Right atrium auricular region (tissue), 2 donors: ENCODE data around the gene ECHDC3. TPM values are rescaled to one million over a fixed set of nuclear protein-coding genes. Genes with fewer than 3 reads are reported as not detected.

Experiments
- DNase-seq: peaks from one replicate; pipeline ENCODE4 v3.0.0-alpha.2; 2019; ENCODE audit warnings: low spot score
- H3K27ac ChIP-seq, 2 donors: fragments of 200-600 bp; sonication (generic); 1 replicate in 1 of 2; 2 replicates in 1 of 2; pipeline ENCODE4 v1.5.1; 2016 to 2019
- H3K27me3 ChIP-seq, 2 donors: fragments of 200-600 bp; sonication (generic); one replicate each; pipeline versions ENCODE4 v1.5.1 to v1.6.0; 2017 to 2019
- H3K36me3 ChIP-seq: fragments of 200-600 bp; sonication (generic); one replicate; pipeline ENCODE4 v1.5.1; 2016
- H3K4me1 ChIP-seq, 2 donors: fragments of 200-600 bp; sonication (generic); one replicate each; pipeline versions ENCODE4 v1.5.1 to v1.6.0; 2017 to 2019
- H3K4me3 ChIP-seq, 2 donors: fragments of 200-600 bp; sonication (generic); 1 replicate in 1 of 2; 2 replicates in 1 of 2; pipeline ENCODE4 v1.5.1; 2017 to 2019; ENCODE audit warnings: mild to moderate bottlenecking in 1 of 2, moderate library complexity in 1 of 2
- H3K9me3 ChIP-seq, 2 donors: fragments of 200-600 bp; sonication (generic); one replicate each; pipeline ENCODE4 v1.5.1; 2019
- total RNA-seq, 2 donors: library from RNA; depleted of rRNA; stranded (reverse); fragments of >200 nt; gene quantifications; one replicate each; pipeline ENCODE4 v1.1.0, GENCODE V29; 2016
- TF ChIP-seq, protein P1 (sequence below), 2 donors: fragments of 200-600 bp; sonication (generic); IDR thresholded peaks; one replicate each; pipeline ENCODE4 v1.5.1; 2019; ENCODE audit warnings: antibody characterized with exemption in 2 of 2

ECHDC3 gene
- total RNA-seq, 2 donors from 2014 or later: 201 to 223 TPM

DNA sequence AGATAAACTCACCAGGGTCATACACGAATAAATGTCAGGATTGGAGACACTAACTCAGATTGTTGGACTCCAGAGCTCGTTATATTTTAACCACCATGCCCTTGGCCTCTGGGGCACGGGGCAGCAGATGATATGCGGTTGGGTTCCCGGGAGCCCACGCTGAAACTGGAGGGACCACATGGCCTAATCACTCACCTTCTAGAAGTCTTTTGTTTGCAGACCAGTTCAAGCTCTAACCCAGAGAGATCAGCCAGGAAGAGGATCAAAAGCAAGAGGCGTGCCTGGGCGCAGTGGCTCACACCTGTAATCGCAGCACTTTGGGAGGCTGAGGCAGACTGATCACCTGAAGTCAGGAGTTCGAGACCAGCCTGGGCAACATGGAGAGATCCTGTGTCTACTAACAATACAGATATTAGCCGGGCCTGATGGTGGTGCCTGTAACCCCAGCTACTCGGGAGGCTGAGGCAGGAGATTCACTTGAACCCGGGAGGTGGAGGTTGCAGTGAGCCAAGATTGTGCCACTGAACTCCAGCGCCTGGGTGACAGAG is 42.6 kb upstream of the ECHDC3 start:
- TF ChIP-seq, protein P1, sequence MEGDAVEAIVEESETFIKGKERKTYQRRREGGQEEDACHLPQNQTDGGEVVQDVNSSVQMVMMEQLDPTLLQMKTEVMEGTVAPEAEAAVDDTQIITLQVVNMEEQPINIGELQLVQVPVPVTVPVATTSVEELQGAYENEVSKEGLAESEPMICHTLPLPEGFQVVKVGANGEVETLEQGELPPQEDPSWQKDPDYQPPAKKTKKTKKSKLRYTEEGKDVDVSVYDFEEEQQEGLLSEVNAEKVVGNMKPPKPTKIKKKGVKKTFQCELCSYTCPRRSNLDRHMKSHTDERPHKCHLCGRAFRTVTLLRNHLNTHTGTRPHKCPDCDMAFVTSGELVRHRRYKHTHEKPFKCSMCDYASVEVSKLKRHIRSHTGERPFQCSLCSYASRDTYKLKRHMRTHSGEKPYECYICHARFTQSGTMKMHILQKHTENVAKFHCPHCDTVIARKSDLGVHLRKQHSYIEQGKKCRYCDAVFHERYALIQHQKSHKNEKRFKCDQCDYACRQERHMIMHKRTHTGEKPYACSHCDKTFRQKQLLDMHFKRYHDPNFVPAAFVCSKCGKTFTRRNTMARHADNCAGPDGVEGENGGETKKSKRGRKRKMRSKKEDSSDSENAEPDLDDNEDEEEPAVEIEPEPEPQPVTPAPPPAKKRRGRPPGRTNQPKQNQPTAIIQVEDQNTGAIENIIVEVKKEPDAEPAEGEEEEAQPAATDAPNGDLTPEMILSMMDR (IDR thresholded peaks at IDR 0.05): no peak
- Histone ChIP-seq H3K4me1 (no peaks in the 10 kb centered on the region), H3K36me3 (no peaks in the 10 kb centered on the region), H3K4me3 (no peak overlapping the region), H3K27me3 (no peaks in the 10 kb centered on the region), H3K27ac (no peak overlapping the region), H3K9me3 (no peaks in the 10 kb centered on the region)
- no peak for DNase-seq

- no peak for DNase-seq
- Histone ChIP-seq H3K27me3 (no peaks in the 10 kb centered on the region), H3K4me1 (no peaks in the 10 kb centered on the region), H3K4me3 (no peak overlapping the region), H3K36me3 (no peaks in the 10 kb centered on the region), H3K9me3 (no peaks in the 10 kb centered on the region), H3K27ac (no peak overlapping the region)
- TF ChIP-seq, protein P1 (IDR thresholded peaks at IDR 0.05): no peak
Measured at GRCh38 chr10:11700539-11700938, 41.6 kb upstream of the ECHDC3 start.

- Histone ChIP-seq H3K36me3 (no peaks in the 10 kb centered on the region), H3K27me3 (no peaks in the 10 kb centered on the region)
Measured at GRCh38 chr10:11701451-11702095, 40.6 kb upstream of the ECHDC3 start.

DNA sequence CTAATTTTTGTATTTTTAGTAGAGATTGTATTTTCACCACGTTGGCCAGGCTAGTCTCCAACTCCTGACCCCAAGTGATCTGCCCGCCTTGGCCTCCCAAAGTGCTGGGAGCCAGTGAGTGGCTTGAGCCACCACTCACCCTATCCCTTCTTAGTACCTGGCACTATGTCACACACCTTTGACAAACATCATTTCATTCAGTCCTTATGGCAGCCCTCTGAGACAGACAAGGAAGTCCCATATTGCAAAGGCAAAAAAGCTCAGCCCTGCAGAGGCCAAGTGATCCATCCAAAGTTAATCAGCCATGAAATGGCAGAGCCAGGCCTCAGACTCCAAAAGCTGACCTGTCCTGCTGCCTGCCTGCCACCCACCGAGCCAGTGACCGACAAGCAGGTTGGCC is 39.9 kb upstream of the ECHDC3 start:
- Histone ChIP-seq H3K36me3 (no peaks in the 10 kb centered on the region), H3K27ac (no peak overlapping the region), H3K9me3 (no peaks in the 10 kb centered on the region), H3K4me3 (no peak overlapping the region), H3K27me3 (no peaks in the 10 kb centered on the region), H3K4me1 (no peaks in the 10 kb centered on the region)
- TF ChIP-seq, protein P1 (IDR thresholded peaks at IDR 0.05): no peak
- DNase-seq: no peak

More at GRCh38 chr10:11701451-11702095, 40.6 kb upstream of the ECHDC3 start:
- H3K4me3 ChIP-seq: no peak overlapping the region
- DNase-seq: no peak
- no peaks in the 10 kb centered on the region for H3K9me3 ChIP-seq
- no peaks in the 10 kb centered on the region for H3K4me1 ChIP-seq
- TF ChIP-seq, protein P1 (IDR thresholded peaks at IDR 0.05): no peak
- no peak overlapping the region for H3K27ac ChIP-seq

- DNase-seq: no peak
- TF ChIP-seq, protein P1 (IDR thresholded peaks at IDR 0.05): no peak
- Histone ChIP-seq H3K27ac (no peak overlapping the region), H3K36me3 (no peaks in the 10 kb centered on the region), H3K4me3 (no peak overlapping the region), H3K9me3 (no peaks in the 10 kb centered on the region), H3K27me3 (no peaks in the 10 kb centered on the region), H3K4me1 (no peaks in the 10 kb centered on the region)
Measured at GRCh38 chr10:11704092-11704491, 38.1 kb upstream of the ECHDC3 start.

GRCh38 chr10:11705722-11706121 is 36.5 kb upstream of the ECHDC3 start:
- H3K27me3 ChIP-seq: no peaks in the 10 kb centered on the region
- H3K4me3 ChIP-seq: no peak overlapping the region
- TF ChIP-seq, protein P1 (IDR thresholded peaks at IDR 0.05): no peak
- no peaks in the 10 kb centered on the region for H3K36me3 ChIP-seq
- no peak for DNase-seq
- no peak overlapping the region for H3K27ac ChIP-seq
- H3K4me1 ChIP-seq: no peaks in the 10 kb centered on the region
- H3K9me3 ChIP-seq: no peaks in the 10 kb centered on the region
